ENCODE results near the gene HIVEP3. TPM values are rescaled to one million over a fixed set of nuclear protein-coding genes. Genes with fewer than 3 reads are reported as not detected.

HIVEP3 gene
- total and polyA plus RNA-seq, 7 donors: 0.70 to 3.4 (median 2.1) TPM

DNA sequence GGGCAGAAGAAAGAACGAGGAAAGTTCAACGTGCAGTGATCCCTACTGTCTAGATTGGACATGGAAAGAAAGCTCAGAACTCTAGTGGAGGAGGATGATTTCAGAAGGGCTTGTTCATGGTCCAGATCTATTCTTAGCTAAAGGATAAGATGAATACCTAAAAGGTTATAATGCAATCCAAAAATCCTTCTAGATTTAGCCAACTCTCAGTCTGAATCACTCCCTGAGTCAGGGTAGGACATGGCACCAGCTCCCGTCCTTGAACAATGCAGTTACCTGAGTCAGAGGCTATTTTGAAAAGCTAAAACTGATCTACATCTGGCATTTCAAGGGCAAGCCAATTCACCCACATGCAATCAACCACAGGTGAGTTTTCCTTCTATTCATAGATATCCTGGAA, 38.8 kb upstream of the HIVEP3 start:
- peak; percentile 96 to 98 (median 97) for ATAC-seq
- Histone ChIP-seq H3K27me3 (ENCODE audit: insufficient read depth in 3 of 3, low read length in 2 of 3) (no peaks in the 10 kb centered on the region), H3K27ac (peak overlapping the region; percentile 75), H3K36me3 (ENCODE audit: insufficient read depth in 1 of 2, low read depth in 1 of 2) (no peaks in the 10 kb centered on the region), H3K9me3 (no peaks in the 10 kb centered on the region), H3K4me3 (no peak overlapping the region), H3K4me1 (peaks cover 19% of the 10 kb centered on the region)
- 32 to 61% (median 41%) methylated on average over 3 of the region's 3 CpGs for WGBS, 3 donors
- intact Hi-C loops (cut with DNase I): loop anchor here in 1 of 2 donors (1.0 to 5.0 kb wide), 2 partner anchors 27 to 80 kb away; no protein-coding TSS in a partner anchor
- no peak for TF ChIP-seq CTCF (IDR thresholded peaks at IDR 0.05)
- peak; percentile 52 to 74 for DNase-seq

DNA sequence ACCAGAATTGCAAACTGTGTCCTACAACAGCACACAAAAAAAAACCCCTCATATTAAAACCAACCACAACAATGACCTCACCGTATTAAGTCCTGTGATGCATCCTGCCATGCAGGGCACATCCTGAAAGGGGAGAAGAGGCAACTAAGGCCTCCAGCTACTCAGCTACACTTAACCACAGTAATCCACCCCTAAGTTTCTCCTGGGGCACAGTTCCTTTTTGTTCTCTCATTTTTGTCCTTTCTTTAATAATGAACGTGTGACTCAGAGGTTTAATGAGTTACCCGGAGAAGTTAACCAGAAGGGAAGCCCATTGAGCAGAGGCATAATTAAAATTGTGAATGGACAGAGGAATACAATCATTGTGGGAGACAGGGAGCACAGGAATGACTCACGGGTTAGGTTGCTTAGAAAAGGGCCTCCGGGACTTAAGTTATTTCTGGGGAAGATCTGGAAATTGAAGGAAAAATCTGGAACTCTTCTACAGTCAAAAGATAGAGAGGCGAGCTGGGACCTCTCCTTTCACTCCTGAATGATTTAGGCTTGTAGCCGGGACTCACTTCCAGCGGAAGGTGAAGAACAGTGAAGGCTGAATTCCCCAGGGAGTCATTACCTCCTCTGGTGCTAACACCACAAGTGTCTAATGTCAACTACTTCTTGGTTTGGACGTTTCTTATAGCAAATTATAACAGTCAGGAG, 36.9 kb upstream of the HIVEP3 start:
- DNase-seq (no peak), ATAC-seq (no peak)
- H3K4me1 ChIP-seq: peaks cover 19% of the 10 kb centered on the region
- no peaks in the 10 kb centered on the region for H3K36me3 ChIP-seq (ENCODE audit: insufficient read depth in 1 of 2, low read depth in 1 of 2)
- WGBS, 3 donors: 59 to 64% (median 59%) methylated on average over 9 of the region's 9 CpGs
- H3K4me3 ChIP-seq: no peak overlapping the region
- no peak overlapping the region for H3K27ac ChIP-seq
- no peaks in the 10 kb centered on the region for H3K27me3 ChIP-seq (ENCODE audit: insufficient read depth in 3 of 3, low read length in 2 of 3)
- intact Hi-C loops (cut with DNase I): loop anchor here in 1 of 2 donors (2.0 to 5.0 kb wide), 2 partner anchors 35 to 82 kb away; no protein-coding TSS in a partner anchor
- no peak for TF ChIP-seq CTCF (IDR thresholded peaks at IDR 0.05)
- H3K9me3 ChIP-seq: no peaks in the 10 kb centered on the region

DNA sequence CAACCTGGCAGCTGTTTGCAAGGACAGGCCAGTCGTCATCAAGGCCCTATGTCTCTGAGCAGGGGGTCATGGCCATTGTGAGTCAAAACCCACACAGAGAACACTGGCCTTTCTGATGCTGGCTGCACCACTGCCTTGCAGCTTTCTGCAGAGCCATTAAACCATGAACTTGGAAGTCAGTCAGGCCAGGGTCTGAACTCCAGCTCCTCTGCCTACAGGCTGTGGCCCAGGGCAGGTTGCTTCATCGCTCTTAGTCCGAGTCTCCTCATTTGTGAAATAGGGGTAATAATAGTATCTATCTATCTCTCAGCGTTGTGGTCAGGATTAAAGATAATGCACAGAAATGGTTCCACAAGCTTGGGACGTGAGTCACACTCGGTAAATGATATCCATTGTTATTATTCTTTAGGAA, 35.8 kb upstream of the HIVEP3 start:
- intact Hi-C loops (cut with DNase I): loop anchor here in 1 of 2 donors (2.0 kb wide), 1 partner anchor 34 kb away; no protein-coding TSS in a partner anchor
- DNase-seq (no peak), ATAC-seq (no peak)
- no peaks in the 10 kb centered on the region for H3K27me3 ChIP-seq (ENCODE audit: insufficient read depth in 3 of 3, low read length in 2 of 3)
- no peak overlapping the region for H3K27ac ChIP-seq
- no peak for TF ChIP-seq CTCF (IDR thresholded peaks at IDR 0.05)
- WGBS, 3 donors: 82 to 90% (median 89%) methylated on average over 6 of the region's 6 CpGs
- H3K9me3 ChIP-seq: no peaks in the 10 kb centered on the region
- peaks cover 19% of the 10 kb centered on the region for H3K4me1 ChIP-seq
- H3K36me3 ChIP-seq (ENCODE audit: insufficient read depth in 1 of 2, low read depth in 1 of 2): no peaks in the 10 kb centered on the region
- H3K4me3 ChIP-seq: no peak overlapping the region

DNA sequence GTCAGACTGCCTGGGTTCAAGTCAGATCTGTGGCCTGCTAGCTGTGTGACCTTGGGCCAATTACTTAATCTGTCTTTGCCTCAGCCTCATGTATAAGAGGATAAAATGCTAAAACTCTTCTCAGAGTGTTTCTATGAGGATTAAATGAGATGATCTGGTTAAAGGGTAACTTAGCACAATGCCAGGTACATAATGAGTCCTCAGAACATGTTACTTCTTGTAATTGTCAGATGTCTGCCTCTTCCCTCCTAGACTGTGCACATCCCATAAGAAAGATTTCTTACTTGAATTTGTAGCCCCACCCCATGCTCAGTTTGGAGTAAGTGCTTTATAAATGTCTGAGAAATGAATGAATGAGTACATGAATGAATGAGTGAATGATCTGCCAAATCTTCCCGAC, 34.6 kb upstream of the HIVEP3 start:
- Histone ChIP-seq H3K4me3 (no peak overlapping the region), H3K4me1 (peaks cover 18% of the 10 kb centered on the region), H3K9me3 (no peaks in the 10 kb centered on the region), H3K36me3 (ENCODE audit: insufficient read depth in 1 of 2, low read depth in 1 of 2) (no peaks in the 10 kb centered on the region), H3K27ac (no peak overlapping the region), H3K27me3 (ENCODE audit: insufficient read depth in 3 of 3, low read length in 2 of 3) (no peaks in the 10 kb centered on the region)
- ATAC-seq (no peak), DNase-seq (no peak)
- intact Hi-C loops (cut with DNase I): no loop called here
- 73 to 81% (median 81%) methylated on average over 1 of the region's 1 CpG for WGBS, 3 donors
- TF ChIP-seq CTCF (IDR thresholded peaks at IDR 0.05): no peak
